Measurements from ENCODE around the gene GPR141. TPM values are rescaled to one million over a fixed set of nuclear protein-coding genes. Genes with fewer than 3 reads are reported as not detected.

GPR141 gene
- total and polyA plus RNA-seq, 7 donors: 0.82 to 1.2 (median 1.2) TPM; not detected in 4

DNA sequence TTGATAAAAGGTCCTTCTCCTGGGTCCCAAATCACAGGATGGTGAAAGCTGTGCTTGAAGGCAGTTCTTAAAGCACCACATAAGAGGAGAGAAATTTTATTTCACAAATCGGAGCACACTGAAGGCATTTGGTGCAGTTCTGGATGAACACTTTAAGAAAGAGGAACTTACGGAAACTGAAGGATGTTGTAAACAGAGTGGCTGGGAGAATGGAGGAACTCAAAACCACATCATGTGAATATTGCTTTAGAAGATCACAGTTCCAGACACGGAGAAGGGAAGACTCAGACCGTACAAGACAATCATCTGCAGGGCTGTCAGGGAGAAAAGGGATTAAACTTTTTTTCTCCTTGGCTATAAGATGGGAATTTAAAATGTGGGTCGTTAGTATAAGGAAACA lies 9.0 kb upstream of the GPR141 start:
- Histone ChIP-seq H3K4me1 (no peaks in the 10 kb centered on the region), H3K4me3 (no peak overlapping the region), H3K27me3 (no peaks in the 10 kb centered on the region), H3K36me3 (no peaks in the 10 kb centered on the region), H3K9me3 (no peaks in the 10 kb centered on the region), H3K27ac (no peak overlapping the region)
- intact Hi-C loops (cut with DNase I): no loop called here
- TF ChIP-seq, protein P1, sequence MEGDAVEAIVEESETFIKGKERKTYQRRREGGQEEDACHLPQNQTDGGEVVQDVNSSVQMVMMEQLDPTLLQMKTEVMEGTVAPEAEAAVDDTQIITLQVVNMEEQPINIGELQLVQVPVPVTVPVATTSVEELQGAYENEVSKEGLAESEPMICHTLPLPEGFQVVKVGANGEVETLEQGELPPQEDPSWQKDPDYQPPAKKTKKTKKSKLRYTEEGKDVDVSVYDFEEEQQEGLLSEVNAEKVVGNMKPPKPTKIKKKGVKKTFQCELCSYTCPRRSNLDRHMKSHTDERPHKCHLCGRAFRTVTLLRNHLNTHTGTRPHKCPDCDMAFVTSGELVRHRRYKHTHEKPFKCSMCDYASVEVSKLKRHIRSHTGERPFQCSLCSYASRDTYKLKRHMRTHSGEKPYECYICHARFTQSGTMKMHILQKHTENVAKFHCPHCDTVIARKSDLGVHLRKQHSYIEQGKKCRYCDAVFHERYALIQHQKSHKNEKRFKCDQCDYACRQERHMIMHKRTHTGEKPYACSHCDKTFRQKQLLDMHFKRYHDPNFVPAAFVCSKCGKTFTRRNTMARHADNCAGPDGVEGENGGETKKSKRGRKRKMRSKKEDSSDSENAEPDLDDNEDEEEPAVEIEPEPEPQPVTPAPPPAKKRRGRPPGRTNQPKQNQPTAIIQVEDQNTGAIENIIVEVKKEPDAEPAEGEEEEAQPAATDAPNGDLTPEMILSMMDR (IDR thresholded peaks at IDR 0.05): no peak
- no peak for TF ChIP-seq EP300 (IDR thresholded peaks at IDR 0.05)
- no peak for TF ChIP-seq POLR2AphosphoS5 (IDR thresholded peaks at IDR 0.05)
- no peak for TF ChIP-seq POLR2A (IDR thresholded peaks at IDR 0.05)
- no peak for DNase-seq
- 35 to 53% methylated on average over 5 of the region's 5 CpGs for WGBS, 2 donors

DNA sequence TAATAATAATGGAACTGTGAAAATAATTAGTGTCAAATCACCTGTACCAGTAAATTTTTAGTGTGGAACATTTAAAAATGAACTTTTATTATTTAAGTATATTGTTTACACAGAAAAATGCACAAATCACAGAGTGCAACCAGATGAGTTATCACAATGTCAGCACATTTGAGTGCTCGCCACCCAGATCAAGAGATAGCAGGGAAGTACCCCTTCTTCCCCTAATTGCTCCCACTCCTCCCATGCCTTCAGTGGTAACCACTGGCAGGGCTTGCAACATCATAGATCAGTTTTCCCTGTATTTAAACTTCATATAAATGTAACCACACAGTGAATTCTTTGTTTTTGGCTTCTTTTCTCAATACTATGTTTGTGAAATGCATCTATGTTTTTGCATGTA lies 7.8 kb upstream of the GPR141 start:
- H3K9me3 ChIP-seq: no peaks in the 10 kb centered on the region
- no peaks in the 10 kb centered on the region for H3K36me3 ChIP-seq
- intact Hi-C loops (cut with DNase I): no loop called here
- H3K27ac ChIP-seq: no peak overlapping the region
- H3K4me3 ChIP-seq: no peak overlapping the region
- WGBS, 2 donors: 53 to 67% methylated on average over 1 of the region's 1 CpG
- no peak for DNase-seq
- no peaks in the 10 kb centered on the region for H3K27me3 ChIP-seq
- no peaks in the 10 kb centered on the region for H3K4me1 ChIP-seq
- TF ChIP-seq POLR2AphosphoS5 (IDR thresholded peaks at IDR 0.05) (no peak), EP300 (IDR thresholded peaks at IDR 0.05) (no peak), POLR2A (IDR thresholded peaks at IDR 0.05) (no peak)
- TF ChIP-seq, protein P1 (IDR thresholded peaks at IDR 0.05): no peak

DNA sequence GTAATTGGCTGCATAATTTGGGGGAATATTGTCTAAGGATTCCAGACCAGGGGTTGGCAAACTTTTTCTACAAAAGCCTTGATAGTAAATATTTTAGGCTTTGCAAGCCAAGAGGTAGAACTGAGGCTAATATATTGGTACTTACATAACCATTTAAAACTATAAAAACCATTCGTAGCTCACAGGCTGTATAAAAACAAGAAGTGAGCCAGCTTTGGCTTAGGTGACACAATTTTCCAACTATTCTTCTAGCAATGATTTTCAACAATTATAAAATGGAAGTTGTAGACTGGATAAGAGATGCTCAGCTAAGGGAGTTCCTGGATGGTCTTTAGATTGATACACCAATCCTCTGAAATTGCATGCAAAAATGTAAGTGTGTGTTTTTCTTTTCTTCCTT lies 1.4 kb downstream of the GPR141 start:
- no peak for TF ChIP-seq POLR2A (IDR thresholded peaks at IDR 0.05)
- Histone ChIP-seq H3K27ac (no peak overlapping the region), H3K4me3 (peak overlapping the region in 1 of 4 donors; percentile 0), H3K36me3 (no peaks in the 10 kb centered on the region), H3K9me3 (no peaks in the 10 kb centered on the region), H3K4me1 (no peaks in the 10 kb centered on the region), H3K27me3 (no peaks in the 10 kb centered on the region)
- WGBS, 2 donors: 38 to 66% methylated on average over 1 of the region's 1 CpG
- intact Hi-C loops (cut with DNase I): no loop called here
- no peak for DNase-seq

DNA sequence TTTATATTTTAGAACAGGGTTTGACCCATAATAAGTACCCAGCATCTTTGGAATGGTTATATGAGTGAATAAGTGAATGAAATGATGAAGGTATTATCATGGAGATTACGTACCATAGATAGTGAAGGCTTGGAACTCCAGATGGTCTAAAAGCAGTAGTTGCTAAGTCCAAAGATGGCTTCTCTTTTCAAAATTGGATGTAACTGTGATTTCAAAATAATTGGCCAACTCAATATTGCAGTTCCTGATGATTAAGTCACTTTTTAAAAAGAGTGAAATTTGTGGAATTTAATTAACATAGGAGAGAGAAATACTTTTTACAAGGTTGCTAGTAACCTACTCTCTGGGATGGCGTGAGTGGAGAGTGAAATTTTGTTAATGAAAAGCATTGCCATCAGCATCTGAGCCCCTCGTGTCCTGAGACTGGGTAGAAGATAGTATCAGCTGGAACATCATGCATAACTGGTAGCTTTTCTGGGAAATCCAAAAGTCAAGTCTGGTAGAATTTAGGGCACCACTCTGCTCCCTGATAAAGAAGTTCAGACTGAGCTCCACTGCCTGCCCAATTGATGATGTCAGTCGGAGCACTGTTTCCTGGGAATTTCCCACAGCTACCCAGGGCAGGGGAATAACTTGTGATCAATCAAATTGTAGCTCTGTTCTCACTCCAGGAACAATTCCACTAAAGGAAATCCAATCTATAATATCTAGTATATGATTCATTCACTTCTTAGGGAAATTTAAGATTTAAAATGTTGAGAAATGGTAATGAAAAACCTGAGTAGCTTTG lies 3.2 kb downstream of the GPR141 start:
- H3K27me3 ChIP-seq: no peaks in the 10 kb centered on the region
- H3K36me3 ChIP-seq: no peaks in the 10 kb centered on the region
- intact Hi-C loops (cut with DNase I): no loop called here
- TF ChIP-seq EP300 (IDR thresholded peaks at IDR 0.05): no peak
- TF ChIP-seq POLR2AphosphoS5 (IDR thresholded peaks at IDR 0.05): no peak
- TF ChIP-seq, protein P1 (IDR thresholded peaks at IDR 0.05): no peak
- no peak for TF ChIP-seq POLR2A (IDR thresholded peaks at IDR 0.05)
- 77 to 82% methylated on average over 4 of the region's 4 CpGs for WGBS, 2 donors
- H3K27ac ChIP-seq: no peak overlapping the region
- DNase-seq: no peak
- no peaks in the 10 kb centered on the region for H3K4me1 ChIP-seq
- H3K9me3 ChIP-seq: no peaks in the 10 kb centered on the region
- H3K4me3 ChIP-seq: no peak overlapping the region

DNA sequence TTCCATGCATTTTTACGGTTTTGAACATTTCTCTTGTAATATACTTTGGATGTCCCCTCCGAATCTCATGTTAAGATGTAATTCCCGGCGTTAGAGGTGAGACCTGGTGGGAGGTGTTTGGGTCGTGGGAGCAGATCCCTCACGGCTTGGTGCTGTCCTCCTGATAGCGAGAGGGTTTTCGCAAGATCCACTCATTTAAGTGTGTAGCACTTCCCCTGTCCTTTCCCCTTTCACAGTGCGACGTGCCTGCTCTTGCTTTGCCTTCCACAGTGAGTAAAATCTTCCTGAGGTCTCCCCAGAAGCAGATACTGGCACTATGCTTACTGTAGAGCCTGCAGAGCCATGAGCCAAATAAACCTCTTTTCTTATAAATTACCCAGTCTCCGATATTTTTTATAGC lies 6.6 kb downstream of the GPR141 start:
- intact Hi-C loops (cut with DNase I): no loop called here

More for the DNA sequence above, 6.6 kb downstream of the GPR141 start:
- Histone ChIP-seq H3K4me1 (no peaks in the 10 kb centered on the region), H3K27ac (no peak overlapping the region), H3K4me3 (no peak overlapping the region), H3K9me3 (no peaks in the 10 kb centered on the region), H3K36me3 (no peaks in the 10 kb centered on the region), H3K27me3 (no peaks in the 10 kb centered on the region)
- DNase-seq: no peak
- TF ChIP-seq POLR2A (IDR thresholded peaks at IDR 0.05): no peak
- TF ChIP-seq, protein P1 (IDR thresholded peaks at IDR 0.05): no peak
- TF ChIP-seq EP300 (IDR thresholded peaks at IDR 0.05): no peak
- TF ChIP-seq POLR2AphosphoS5 (IDR thresholded peaks at IDR 0.05): no peak
- 82 to 89% methylated on average over 11 of the region's 11 CpGs for WGBS, 2 donors

All from sigmoid colon (tissue), 7 donors.